HG03342 (cell line): ENCODE results near the gene TTC21A.
A peak's percentile ranks its signal among the peaks of the same experiment; 100 is the strongest.

Experiments used
- ATAC-seq: cut with Tn5 transposase; IDR thresholded peaks from one replicate; pipeline ENCODE4 v1.9.1; 2021; ENCODE audit warnings: mild to moderate bottlenecking, moderate library complexity; ENCODE audit not compliant: unreplicated experiment

The TTC21A gene

DNA sequence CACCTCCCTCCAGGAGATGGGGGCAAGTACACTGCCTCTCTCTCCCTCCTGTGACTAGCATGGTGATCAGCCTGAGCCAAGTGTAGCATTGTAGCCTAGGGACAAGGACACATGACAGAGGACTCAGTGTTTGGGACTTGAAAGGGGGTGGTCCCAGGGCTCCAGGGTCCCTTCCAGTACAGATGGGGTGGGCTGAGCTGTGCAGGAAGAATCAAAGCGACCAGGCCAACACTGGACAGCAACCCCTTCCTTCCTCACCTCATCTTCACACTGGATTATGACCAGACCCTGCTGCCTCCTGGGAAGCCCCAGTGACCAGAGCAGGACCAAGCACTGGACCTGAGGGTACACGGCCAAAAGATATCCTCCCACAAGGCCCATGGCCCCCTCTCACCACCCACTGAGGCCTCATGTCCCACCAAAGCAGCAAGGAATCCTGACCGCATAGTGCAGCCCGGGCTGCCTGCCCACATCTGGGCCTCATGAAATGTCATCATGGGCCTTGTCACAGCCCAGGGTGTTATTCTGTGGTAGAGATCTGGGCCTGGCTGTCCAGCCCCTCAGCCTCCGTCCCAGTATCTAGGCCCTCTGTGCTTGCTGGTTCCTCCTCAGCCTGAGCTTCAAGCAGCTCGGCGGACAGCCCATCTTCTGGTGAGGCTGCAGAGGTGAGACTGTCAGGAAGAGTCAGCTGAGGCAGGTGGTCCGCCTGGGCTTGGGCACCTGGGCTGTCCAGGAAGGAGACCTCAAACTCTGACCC lies 9.6 kb upstream of the TTC21A start:
- ATAC-seq: no peak

DNA sequence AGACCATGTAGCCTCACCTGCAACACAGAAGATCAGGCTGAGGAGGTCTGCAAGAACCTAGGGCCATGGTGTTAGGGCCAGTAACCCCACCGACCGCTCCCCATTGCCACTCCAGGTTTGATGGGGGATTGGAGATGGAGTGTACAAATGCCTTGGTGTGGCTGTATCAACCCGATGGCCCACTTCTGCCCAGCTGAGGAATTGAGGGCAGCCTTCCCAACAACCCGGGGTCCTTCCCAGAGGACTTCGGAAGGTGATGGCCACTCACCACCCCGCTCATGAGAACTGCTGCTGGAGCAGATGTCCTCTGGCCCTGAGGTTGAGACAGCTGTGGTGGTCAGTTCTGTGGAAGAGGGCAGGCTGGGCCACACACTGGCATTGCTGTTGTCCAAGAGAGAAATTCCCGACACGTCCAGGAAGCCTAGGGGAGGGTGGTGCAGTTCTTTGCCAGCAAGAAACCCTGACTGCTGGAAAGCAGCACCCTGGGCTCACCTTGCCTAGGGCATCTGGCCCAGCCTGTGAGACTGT lies 8.9 kb upstream of the TTC21A start:
- ATAC-seq: no peak

DNA sequence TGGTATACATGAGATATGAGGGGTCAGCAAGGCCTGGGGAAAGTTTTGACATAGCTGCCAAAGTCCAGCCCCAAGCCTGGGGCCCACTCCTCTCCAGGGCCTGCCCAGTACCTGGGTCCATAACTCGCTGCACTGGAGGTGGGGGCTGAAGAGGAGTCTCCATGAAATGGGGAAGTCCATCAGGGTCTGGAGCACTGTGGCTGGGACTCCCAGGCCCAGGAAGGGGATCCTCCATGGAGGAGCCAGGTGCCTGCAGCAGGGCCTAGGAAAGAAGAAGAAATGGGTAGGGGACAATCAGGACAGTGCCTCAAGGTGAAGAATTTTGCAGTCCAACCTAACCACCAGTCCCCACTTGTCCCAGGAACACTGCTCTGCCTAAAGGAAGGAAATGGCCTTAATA lies 8.2 kb upstream of the TTC21A start:
- no peak for ATAC-seq

DNA sequence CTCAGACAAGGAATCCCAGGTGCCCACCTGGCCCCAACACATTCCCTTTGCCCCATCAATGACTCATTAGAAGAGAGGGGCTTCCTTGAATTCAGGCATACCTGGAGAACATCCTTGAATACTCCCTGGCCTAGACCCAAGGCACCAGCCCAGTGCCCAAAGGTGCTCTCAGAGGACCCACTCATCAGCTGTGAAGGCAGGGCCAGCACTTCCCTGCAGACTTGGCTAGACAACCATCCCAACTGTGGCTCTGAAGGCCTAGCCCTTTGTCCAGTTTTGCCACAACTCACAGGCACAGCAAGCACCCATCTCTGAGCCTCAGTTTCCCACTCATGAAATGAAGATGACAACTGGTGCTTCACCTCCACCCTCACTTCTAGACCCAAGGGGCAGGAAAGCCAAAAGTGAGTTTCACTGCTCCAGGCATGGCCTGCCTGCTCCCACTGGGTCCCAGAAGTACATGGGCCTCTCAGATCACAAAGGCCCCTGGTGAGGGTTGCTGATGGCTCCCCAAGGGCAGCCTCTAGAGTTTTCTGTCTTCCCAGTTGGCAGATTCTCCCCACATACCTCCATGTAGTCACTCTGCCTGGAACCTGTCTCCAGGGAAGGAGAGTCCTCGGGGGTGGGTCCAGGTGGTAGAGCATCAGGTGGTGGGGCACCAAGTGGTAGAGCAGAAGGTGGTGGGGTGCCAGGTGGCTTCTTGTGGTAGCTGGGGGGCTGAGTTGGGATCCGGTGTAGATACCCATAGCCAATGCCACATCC lies 7.6 kb upstream of the TTC21A start:
- ATAC-seq: no peak

DNA sequence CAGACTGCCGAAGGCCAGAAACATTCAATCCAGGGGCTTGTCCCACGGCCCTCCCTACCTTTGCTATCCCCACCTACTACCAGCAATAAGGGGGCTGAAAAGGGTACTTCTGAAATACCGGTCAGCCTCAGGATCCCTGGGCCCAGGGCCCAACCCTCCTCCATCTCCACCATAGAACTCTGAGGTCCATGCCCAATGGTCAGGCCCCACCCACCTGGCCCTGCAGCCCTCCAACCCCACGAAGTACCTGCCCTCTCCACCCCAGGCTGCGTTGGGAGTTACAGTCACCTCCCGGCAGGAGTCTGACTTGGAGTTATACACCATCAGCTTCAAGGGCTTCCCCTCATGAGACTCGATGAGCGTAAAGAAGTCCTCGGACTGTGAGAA lies 7.0 kb upstream of the TTC21A start:
- ATAC-seq: no peak

GRCh38 chr3:39101022-39101689 lies 6.3 kb upstream of the TTC21A start:
- ATAC-seq: peak; percentile 69

DNA sequence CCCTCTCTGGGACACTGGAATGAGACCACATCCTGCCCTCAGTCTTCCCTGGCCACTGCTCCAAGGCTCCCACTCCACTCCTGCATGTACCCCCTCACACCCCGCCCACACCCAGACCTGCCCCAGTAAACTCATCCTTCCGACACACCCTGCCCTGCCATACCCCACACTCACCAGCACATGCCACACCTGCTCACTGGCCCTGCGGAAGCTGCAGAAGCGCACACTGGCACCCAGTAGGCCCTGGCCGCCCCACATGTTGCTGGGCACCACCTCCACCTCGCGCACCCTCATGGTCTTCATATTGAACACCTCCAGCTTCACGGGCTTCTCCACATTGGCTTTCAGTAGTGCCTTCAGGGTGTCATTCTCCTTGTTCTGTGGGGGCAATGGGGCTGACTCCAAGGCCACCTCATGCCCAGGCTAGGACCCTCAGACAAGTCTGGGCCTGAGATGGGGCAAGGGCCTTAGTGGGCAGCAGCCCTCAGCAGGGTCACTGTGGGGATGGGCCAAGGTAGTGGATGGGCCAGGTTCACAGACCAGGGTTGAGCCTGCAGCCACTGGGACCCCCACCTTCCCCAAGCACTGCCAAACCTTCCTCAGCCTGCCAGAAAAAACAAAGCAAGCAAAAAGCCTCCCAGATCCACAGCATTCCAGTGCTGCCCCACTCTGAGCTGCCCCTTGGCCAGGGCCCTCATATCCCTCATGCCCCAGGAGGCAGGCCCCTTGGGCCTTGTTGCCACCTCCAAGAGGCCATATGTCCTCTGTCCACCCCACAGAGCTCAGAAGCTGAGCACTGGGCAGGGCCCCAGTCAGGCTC lies 4.8 kb upstream of the TTC21A start:
- ATAC-seq: no peak

DNA sequence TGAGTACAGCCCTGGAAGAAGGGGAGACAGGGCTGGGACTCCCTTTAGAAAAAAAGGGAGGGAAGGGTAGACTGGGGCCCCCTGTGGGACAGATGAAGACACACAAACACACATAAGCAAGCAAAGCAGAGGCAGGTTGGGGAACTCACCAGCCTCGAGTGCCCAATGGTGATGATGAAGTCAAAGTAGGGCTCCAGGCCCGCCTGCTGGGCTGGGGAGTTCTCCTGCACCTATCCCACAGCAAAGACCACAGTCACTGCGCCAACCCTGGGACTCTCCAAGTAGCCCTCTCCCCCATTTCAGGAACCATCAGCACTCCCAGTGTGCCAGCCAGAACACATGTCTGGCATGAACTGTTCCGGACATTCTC lies 4.2 kb upstream of the TTC21A start:
- no peak for ATAC-seq

DNA sequence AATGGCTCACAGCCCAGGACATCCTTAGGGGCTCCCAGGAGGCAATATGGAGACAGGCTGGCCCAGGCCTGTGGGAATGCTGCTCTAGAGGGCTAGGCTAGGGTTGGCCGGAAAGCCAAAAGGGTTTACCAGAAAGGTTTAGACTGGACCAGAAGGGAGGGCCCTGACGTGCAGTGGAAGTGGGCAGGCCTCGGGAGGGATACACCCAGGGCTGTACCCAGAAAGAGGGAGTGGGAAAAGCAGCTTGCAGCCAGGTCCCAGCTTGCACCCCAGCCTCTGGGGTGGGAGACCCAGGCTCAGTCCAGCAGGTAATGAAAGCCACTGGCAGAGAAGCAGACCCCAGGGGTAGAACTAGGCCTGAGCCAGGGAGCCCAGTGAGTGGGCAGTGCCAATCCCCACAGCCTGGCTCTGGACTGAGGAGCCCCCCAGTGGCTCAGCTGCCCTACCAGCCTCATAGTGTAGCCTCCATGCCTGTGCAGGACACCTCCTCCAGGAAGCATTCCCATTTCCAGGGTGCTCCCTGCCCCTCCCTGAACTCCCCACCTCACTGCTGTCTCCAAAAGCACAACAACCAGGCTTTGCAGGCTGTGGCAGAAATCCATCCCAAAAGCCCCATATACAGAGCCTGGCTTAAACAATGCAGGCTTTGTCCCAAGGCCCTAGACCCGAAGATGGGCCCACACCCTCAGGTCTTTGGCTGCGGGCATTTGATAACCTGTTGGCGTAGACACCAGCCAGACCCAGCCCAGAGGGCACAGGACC lies 3.5 kb upstream of the TTC21A start:
- ATAC-seq: no peak

GRCh38 chr3:39104961-39105686 lies 2.4 kb upstream of the TTC21A start:
- ATAC-seq: no peak

- no peak for ATAC-seq
Observed at GRCh38 chr3:39105687-39106063, 1.8 kb upstream of the TTC21A start.

GRCh38 chr3:39106281-39106811 lies 1.1 kb upstream of the TTC21A start:
- no peak for ATAC-seq

DNA sequence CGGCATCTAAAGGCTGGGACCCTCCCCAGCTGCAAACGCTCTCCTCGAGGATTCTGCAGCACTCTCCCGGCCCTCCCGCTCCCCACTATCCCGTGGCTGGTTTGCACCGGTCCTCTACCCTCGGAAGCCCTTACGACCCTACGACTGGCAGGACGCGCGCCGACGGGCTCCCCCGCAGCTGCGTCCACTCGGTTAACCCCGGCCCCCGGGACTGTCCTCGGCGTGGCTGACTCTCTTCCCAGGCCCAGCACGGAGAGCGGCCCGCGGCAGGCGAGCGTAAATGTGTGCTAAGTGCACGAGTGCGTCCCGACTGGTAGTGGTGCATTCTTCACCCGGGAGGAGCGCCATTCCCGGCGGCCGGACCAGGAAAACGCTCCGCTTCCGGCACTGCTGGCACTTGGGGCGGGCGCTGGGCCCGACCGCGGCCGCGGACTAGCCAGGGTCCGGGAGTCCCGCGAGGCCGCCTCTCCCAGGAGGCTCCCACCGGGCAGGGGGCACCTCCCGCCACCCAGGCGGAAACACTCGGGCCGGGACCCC lies 561 bp upstream of the TTC21A start:
- peak; percentile 1 for ATAC-seq

DNA sequence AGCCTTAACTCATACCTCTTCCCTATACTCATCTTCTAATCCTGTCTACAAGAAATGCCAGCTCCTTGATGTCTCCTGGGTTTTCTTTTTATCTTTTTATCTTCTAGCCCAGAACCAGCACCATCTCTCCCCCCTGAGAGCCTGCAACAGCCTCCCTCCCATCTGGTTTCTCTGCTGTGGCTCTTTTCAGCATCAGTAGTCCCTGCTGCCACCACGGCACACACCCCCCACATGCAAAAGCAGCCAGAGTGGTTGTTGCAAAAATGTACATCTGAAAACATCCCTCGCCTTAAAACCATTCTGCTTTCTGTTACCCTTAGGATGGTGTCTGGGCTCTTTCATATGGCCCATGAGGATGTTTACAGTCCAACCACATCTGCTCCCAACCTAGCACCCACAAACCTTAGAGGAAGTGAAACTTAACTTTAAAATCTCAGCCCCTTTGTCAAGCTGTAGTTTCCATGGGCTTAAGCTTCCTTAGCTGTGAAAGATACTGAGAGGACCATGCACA lies 775 bp downstream of the TTC21A start:
- peak; percentile 88 for ATAC-seq

DNA sequence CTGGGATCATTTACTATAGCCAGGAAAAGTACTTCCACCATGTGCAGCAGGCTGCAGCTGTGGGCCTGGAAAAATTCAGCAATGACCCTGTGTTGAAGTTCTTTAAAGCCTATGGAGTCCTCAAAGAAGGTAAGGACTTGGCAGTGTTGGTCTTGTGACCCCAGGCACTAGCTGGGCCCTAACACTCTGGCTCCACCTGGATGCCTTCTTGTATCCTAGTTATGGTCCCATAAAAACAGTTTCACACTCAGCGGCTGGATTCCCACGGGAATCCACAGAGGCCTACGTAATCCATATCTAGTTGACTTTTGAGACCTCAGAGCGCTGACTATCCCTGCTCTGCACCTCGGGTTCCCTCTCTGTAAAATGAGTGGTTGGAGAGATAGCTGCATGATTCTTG lies 1.6 kb downstream of the TTC21A start:
- no peak for ATAC-seq

DNA sequence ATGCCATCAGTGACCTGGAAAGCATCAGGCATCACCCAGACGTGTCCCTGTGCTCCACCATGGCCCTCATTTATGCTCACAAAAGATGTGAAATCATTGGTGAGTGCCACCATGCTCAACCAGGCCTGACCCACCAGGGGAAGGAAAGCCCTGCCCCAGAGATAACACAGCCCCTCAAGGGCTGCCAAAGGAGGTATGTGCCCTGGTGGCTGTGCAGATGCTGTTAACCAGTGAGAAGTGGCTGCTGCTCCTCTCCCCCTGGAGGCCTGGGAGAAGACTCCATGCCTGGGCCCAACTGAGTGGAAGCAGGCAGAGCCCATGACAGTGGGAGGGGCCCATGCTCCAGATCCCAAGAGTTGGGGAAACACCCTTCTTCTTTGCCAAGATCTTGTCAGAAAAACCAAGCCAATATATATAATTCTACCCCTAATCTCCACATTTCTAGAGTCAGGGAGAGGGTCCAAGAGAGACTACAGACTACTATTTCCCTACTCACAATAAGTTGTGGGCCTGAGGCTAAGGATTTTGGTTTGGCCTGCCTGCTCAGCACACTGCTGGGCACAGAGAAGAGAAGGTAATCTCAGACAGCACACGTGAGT lies 2.7 kb downstream of the TTC21A start:
- no peak for ATAC-seq

GRCh38 chr3:39112113-39112512 lies 4.6 kb downstream of the TTC21A start:
- ATAC-seq: no peak

DNA sequence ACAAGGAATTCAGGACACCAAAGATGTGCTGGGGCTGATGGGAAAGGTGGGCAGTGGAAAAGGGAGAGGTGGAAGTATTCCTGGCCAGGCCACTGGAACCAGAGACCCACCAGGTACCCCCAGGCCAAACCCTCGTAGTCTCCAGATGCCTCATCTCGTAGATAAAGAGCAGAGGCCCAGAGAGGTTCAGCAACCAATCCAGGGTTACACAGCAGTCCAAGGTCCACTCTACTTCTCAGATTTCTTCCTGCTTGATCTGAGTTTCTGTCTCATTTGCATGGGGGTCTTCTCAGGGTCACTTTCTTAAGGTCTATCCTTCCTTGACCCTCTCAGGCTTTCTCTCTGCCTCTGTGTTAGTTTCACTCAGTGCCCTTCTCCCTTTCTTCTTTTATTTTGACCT lies 5.1 kb downstream of the TTC21A start:
- ATAC-seq: no peak
